ENCODE results near the gene HIVEP3.
"Not testable (repeated sequence)": the region's sequence is repeated elsewhere in the genome, so short reads cannot be mapped to it uniquely, and the experiment has no call there.

HIVEP3 gene

GRCh38 chr1:41954533-41954944 lies 35.8 kb upstream of the HIVEP3 start:
- ChIA-PET POLR2A (no interaction called here), CTCF (interaction anchor here (0.8 to 1.2 kb wide), 2 partner anchors 11 to 381 kb away, joined by 3 read pairs; no protein-coding TSS in a partner anchor)
- DNase-seq (ENCODE audit: extremely low spot score) = no peak
- TF ChIP-seq, protein P1, sequence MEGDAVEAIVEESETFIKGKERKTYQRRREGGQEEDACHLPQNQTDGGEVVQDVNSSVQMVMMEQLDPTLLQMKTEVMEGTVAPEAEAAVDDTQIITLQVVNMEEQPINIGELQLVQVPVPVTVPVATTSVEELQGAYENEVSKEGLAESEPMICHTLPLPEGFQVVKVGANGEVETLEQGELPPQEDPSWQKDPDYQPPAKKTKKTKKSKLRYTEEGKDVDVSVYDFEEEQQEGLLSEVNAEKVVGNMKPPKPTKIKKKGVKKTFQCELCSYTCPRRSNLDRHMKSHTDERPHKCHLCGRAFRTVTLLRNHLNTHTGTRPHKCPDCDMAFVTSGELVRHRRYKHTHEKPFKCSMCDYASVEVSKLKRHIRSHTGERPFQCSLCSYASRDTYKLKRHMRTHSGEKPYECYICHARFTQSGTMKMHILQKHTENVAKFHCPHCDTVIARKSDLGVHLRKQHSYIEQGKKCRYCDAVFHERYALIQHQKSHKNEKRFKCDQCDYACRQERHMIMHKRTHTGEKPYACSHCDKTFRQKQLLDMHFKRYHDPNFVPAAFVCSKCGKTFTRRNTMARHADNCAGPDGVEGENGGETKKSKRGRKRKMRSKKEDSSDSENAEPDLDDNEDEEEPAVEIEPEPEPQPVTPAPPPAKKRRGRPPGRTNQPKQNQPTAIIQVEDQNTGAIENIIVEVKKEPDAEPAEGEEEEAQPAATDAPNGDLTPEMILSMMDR (IDR thresholded peaks at IDR 0.05; ENCODE audit: control extremely low read depth, extremely low read depth, low read depth, missing control alignments) = no peak

GRCh38 chr1:41953291-41953690 lies 34.6 kb upstream of the HIVEP3 start:
- CTCF ChIA-PET = no interaction called here

DNA sequence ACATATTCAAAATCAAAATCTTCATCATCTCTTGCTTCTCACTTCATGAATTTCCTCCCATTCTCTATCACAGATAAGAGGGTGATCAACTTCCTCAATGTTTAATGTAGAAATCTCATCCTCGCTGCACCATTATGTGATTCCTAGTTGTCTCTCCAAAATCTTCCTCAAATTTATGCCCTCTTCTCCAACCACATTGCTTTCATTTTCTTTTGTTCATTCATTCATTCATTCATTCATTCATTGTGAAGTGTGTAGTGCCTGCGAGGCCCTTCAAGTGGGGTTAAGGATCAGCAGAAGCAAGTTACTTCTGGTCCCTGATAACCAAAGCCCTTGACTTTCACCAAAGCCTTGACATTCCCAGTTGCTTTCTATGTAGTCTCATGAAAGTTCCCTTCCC lies 33.5 kb upstream of the HIVEP3 start:
- ChIA-PET CTCF (no interaction called here), POLR2A (no interaction called here)
- TF ChIP-seq, protein P1 (IDR thresholded peaks at IDR 0.05; ENCODE audit: control extremely low read depth, extremely low read depth, low read depth, missing control alignments) = no peak
- no peak for DNase-seq (ENCODE audit: extremely low spot score)

More at GRCh38 chr1:41953291-41953690, 34.6 kb upstream of the HIVEP3 start:
- TF ChIP-seq, protein P1 (IDR thresholded peaks at IDR 0.05; ENCODE audit: control extremely low read depth, extremely low read depth, low read depth, missing control alignments) = no peak
- no peak for DNase-seq (ENCODE audit: extremely low spot score)
- POLR2A ChIA-PET = no interaction called here

GRCh38 chr1:41951492-41951891 lies 32.8 kb upstream of the HIVEP3 start:
- DNase-seq (ENCODE audit: extremely low spot score); POLR2A ChIA-PET: not testable (repeated sequence)
- CTCF ChIA-PET = interaction anchor here (0.8 to 1.0 kb wide), 2 partner anchors 15 to 84 kb away, joined by 3 to 4 read pairs; no protein-coding TSS in a partner anchor

DNA sequence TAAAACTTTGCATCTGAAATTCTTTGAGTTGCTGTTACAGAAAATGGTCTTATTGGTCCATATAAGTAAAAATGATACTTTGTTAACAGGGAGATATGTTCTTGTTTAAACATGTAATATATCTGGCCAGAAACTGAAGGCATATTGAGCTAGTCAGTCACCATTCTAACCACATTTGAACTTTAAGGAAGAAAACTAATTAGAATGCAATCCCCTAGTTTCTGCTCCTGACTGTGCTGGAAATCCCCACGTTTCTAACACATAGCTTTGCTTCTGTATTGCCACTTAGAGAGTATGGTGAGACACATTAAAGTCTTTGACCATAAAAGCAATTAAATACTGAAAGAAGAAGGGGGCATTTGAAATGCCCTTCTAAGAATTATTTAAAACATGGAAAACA lies 32.1 kb upstream of the HIVEP3 start:
- CTCF ChIA-PET = interaction anchor here (0.8 to 1.0 kb wide), 2 partner anchors 14 to 84 kb away, joined by 3 to 4 read pairs; no protein-coding TSS in a partner anchor
- POLR2A ChIA-PET = no interaction called here
- DNase-seq (ENCODE audit: extremely low spot score) = peak; percentile 31
- TF ChIP-seq, protein P1 (IDR thresholded peaks at IDR 0.05; ENCODE audit: control extremely low read depth, extremely low read depth, low read depth, missing control alignments) = no peak

GRCh38 chr1:41945946-41946345 lies 27.2 kb upstream of the HIVEP3 start:
- CTCF ChIA-PET; DNase-seq (ENCODE audit: extremely low spot score); POLR2A ChIA-PET: not testable (repeated sequence)

- ChIA-PET CTCF (no interaction called here), POLR2A (no interaction called here)
- no peak for DNase-seq (ENCODE audit: extremely low spot score)
- TF ChIP-seq, protein P1 (IDR thresholded peaks at IDR 0.05; ENCODE audit: control extremely low read depth, extremely low read depth, low read depth, missing control alignments) = no peak
Observed at GRCh38 chr1:41943717-41944116, 25.0 kb upstream of the HIVEP3 start.

- POLR2A ChIA-PET = no interaction called here
Observed at GRCh38 chr1:41942278-41942677, 23.6 kb upstream of the HIVEP3 start.

More at GRCh38 chr1:41942278-41942677, 23.6 kb upstream of the HIVEP3 start:
- CTCF ChIA-PET = no interaction called here
- no peak for DNase-seq (ENCODE audit: extremely low spot score)
- TF ChIP-seq, protein P1 (IDR thresholded peaks at IDR 0.05; ENCODE audit: control extremely low read depth, extremely low read depth, low read depth, missing control alignments) = no peak

Measured in GM10248 (cell line).